GM12878 (cell line): ENCODE results near the gene ZNRF3. TPM values are rescaled to one million over a fixed set of nuclear protein-coding genes. Genes with fewer than 3 reads are reported as not detected.

Source experiments
- ATAC-seq: fragments of 200-7000 bp; cut with Tn5 transposase; 3 replicates; pipeline ENCODE4 v1.9.1; 2020; ENCODE audit warnings: mild to moderate bottlenecking, moderate library complexity
- BruUV-seq: library from RNA; stranded (reverse); fragments of 400-500 nt; replicated peaks from 2 replicates; lab custom pipeline; 2021; lab: Mats Ljungman, UMichigan
- CTCF ChIA-PET: fragments of 300-600 bp; sonication (Branson Sonifier 250); formaldehyde crosslinking; extraction: SDS; loops from one replicate; lab custom pipeline; 2021; ENCODE audit warnings: inconsistent platforms; lab: Yijun Ruan, JAX
- POLR2A ChIA-PET: fragments of 350-600 bp; formaldehyde crosslinking; extraction: SDS; loops from one replicate; lab custom pipeline; 2021; ENCODE audit warnings: inconsistent platforms; lab: Charles Lee
- RAD21 ChIA-PET: fragments of 300-600 bp; sonication (Branson Sonifier 250); formaldehyde crosslinking; loops from one replicate; lab custom pipeline; 2023; ENCODE audit warnings: antibody characterized with exemption; ENCODE audit not compliant: unreplicated experiment; lab: Charles Lee
- SMC1A ChIA-PET: fragments of 300-600 bp; sonication (Branson Sonifier 250); formaldehyde crosslinking; loops from one replicate; lab custom pipeline; 2023; ENCODE audit not compliant: unreplicated experiment, uncharacterized antibody; lab: Charles Lee
- DNase-seq: peaks from one replicate; pipeline ENCODE4 v3.0.0-alpha.2; 2011; ENCODE audit warnings: low read depth, low spot score
- FAIRE-seq: peaks from 3 replicates; lab custom pipeline; 2011; peaks lifted over from hg19 to GRCh38; lab: Jason Lieb, UNC
- H2AFZ ChIP-seq: 2 replicates; pipeline ENCODE4 v1.6.0; 2011; ENCODE audit warnings: low read depth, low read length, control low read depth; ENCODE audit not compliant: control insufficient read depth
- H3K27ac ChIP-seq: 2 replicates; pipeline ENCODE4 v1.5.1; 2011; ENCODE audit warnings: control low read depth; ENCODE audit not compliant: control insufficient read depth, insufficient read depth
- H3K27me3 ChIP-seq, 2 experiments: replicated peaks in 1 of 2; 2 replicates each; pipeline versions ENCODE4 v1.6.0 to v1.6.1; 2011; ENCODE audit warnings: low read length in 1 of 2; ENCODE audit not compliant: control insufficient read depth in 2 of 2, insufficient read depth in 2 of 2
- H3K36me3 ChIP-seq, 2 experiments: 2 replicates each; pipeline ENCODE4 v1.5.1; 2011; ENCODE audit warnings: low read length in 1 of 2; ENCODE audit not compliant: control insufficient read depth in 2 of 2, insufficient read depth in 2 of 2
- H3K4me1 ChIP-seq: 2 replicates; pipeline ENCODE4 v1.6.1; 2011; ENCODE audit warnings: mild to moderate bottlenecking, low read length, moderate library complexity, mixed read lengths; ENCODE audit not compliant: control insufficient read depth, insufficient read depth
- H3K4me2 ChIP-seq: 2 replicates; pipeline ENCODE4 v1.6.0; 2011; ENCODE audit warnings: control low read depth; ENCODE audit not compliant: control insufficient read depth, insufficient read depth
- H3K4me3 ChIP-seq: fragments of 200-600 bp; sonication (generic); 2 replicates; pipeline ENCODE4 v1.5.1; 2016
- H3K79me2 ChIP-seq: 2 replicates; pipeline ENCODE4 v1.6.0; 2011; ENCODE audit warnings: low read length; ENCODE audit not compliant: control insufficient read depth, insufficient read depth
- H3K9ac ChIP-seq: 2 replicates; pipeline ENCODE4 v1.8.0; 2011; ENCODE audit warnings: low read length, control low read depth, mixed read lengths; ENCODE audit not compliant: control insufficient read depth, insufficient read depth
- H3K9me3 ChIP-seq: replicated peaks from 3 replicates; pipeline ENCODE4 v1.5.1; 2011; ENCODE audit warnings: mild to moderate bottlenecking, low read length; ENCODE audit not compliant: control insufficient read depth, insufficient read depth
- H4K20me1 ChIP-seq: 2 replicates; pipeline ENCODE4 v1.6.0; 2011; ENCODE audit not compliant: control insufficient read depth, insufficient read depth
- CHD4 ChIP-seq: fragments of 200-600 bp; sonication (generic); IDR thresholded peaks from 2 replicates; pipeline ENCODE4 v1.6.1; 2016; ENCODE audit warnings: mild to moderate bottlenecking
- EGR1 ChIP-seq, 2 experiments: IDR thresholded peaks; 1 replicate in 1 of 2; 2 replicates in 1 of 2; pipeline ENCODE4 v1.6.1; 2011 to 2012; ENCODE audit warnings: low read depth in 2 of 2, low read length in 2 of 2, borderline replicate concordance in 1 of 2, mild to moderate bottlenecking in 1 of 2, moderate library complexity in 1 of 2
- FOXK2 ChIP-seq: fragments of 450-650 bp; IDR thresholded peaks from 2 replicates; pipeline ENCODE4 v1.6.1; 2017; ENCODE audit warnings: mild to moderate bottlenecking, moderate library complexity
- JUND ChIP-seq: IDR thresholded peaks from 2 replicates; pipeline ENCODE4 v1.6.1; 2012; ENCODE audit warnings: low read depth, mild to moderate bottlenecking, low read length, improper control_type of control experiment, moderate library complexity
- NBN ChIP-seq: fragments of 450-650 bp; IDR thresholded peaks from 2 replicates; pipeline ENCODE4 v1.6.1; 2016
- NR2F1 ChIP-seq: fragments of 450-650 bp; conservative IDR thresholded peaks from 2 replicates; pipeline ENCODE4 v1.6.1; 2017; ENCODE audit warnings: mild to moderate bottlenecking
- RAD51 ChIP-seq: fragments of 450-650 bp; IDR thresholded peaks from 2 replicates; pipeline ENCODE4 v1.6.1; 2016; ENCODE audit warnings: moderate library complexity, mild to moderate bottlenecking, inconsistent platforms
- RB1 ChIP-seq: fragments of 450-650 bp; formaldehyde crosslinking; IDR thresholded peaks from 2 replicates; pipeline ENCODE4 v1.6.1; 2017; ENCODE audit warnings: mild to moderate bottlenecking, borderline replicate concordance
- RUNX3 ChIP-seq: IDR thresholded peaks from 2 replicates; pipeline ENCODE4 v1.6.1; 2012; ENCODE audit warnings: low read length, inconsistent platforms
- SUZ12 ChIP-seq: fragments of 200-600 bp; sonication (generic); IDR thresholded peaks from one replicate; pipeline ENCODE4 v1.6.1; 2018; ENCODE audit warnings: antibody characterized with exemption, mild to moderate bottlenecking; ENCODE audit not compliant: unreplicated experiment
- YY1 ChIP-seq: IDR thresholded peaks from 2 replicates; pipeline ENCODE4 v1.6.1; 2011; ENCODE audit warnings: low read depth, mild to moderate bottlenecking, low read length
- ZNF384 ChIP-seq: IDR thresholded peaks from 2 replicates; pipeline ENCODE4 v1.6.1; 2012; ENCODE audit warnings: low read depth, mild to moderate bottlenecking, low read length, improper control_type of control experiment, borderline replicate concordance
- WGBS: methylation state at CpG from one replicate; pipeline ENCODE4 v1.1.6; 2016; ENCODE audit warnings: low lambda C conversion rate; ENCODE audit not compliant: insufficient replicate concordance, insufficient coverage; ENCODE audit errors: missing lambda C conversion rate; 5-methylcytosine and 5-hydroxymethylcytosine counted together
- in situ Hi-C: fragments of 300-500 bp; cut with MboI; formaldehyde crosslinking; loops from 9 replicates; pipeline ENCODE4 v1.14.3; 2018; ENCODE audit warnings: mixed read lengths
- intact Hi-C: fragments of 100-400 bp; cut with micrococcal nuclease; formaldehyde crosslinking; loops from one replicate; pipeline ENCODE4 v1.14.2; 2022; ENCODE audit not compliant: unreplicated experiment
- polyA plus RNA-seq, 11 experiments: library from polyadenylated mRNA; depleted of rRNA in 4 of 11; unstranded in 6 of 11; stranded (reverse) in 5 of 11; fragments of >200 nt; fragmentation: Nextera tagmentation in 4 of 11; fragmentation: Illumina TruSeq in 1 of 11; extraction: Ambion mirVana in 4 of 11; extraction: Trizol in 1 of 11; gene quantifications; 1 replicate in 1 of 11; 2 replicates in 10 of 11; pipeline versions ENCODE4 v1.2.1 to v1.2.3, GENCODE V29; 2011 to 2016; ENCODE audit warnings: inconsistent platforms in 2 of 11, missing spikeins in 2 of 11, low read depth in 1 of 11
- total RNA-seq, 4 experiments: library from RNA; depleted of rRNA in 3 of 4; stranded (reverse); fragments of >200 nt in 3 of 4; fragmentation: Illumina TruSeq in 1 of 4; extraction: Trizol in 1 of 4; gene quantifications; 2 replicates each; pipeline versions ENCODE4 v1.2.1 to v1.2.3, GENCODE V29; 2013 to 2021
- TF ChIP-seq, protein P1 (sequence below): fragments of 450-650 bp; IDR thresholded peaks from 2 replicates; pipeline ENCODE4 v1.6.1; 2016; ENCODE audit warnings: mild to moderate bottlenecking, moderate library complexity, borderline replicate concordance
- TF ChIP-seq, protein P2 (sequence below): fragments of 450-650 bp; IDR thresholded peaks from 2 replicates; pipeline ENCODE4 v1.6.1; 2016; ENCODE audit warnings: mild to moderate bottlenecking
- TF ChIP-seq, protein P3 (sequence below): IDR thresholded peaks from 2 replicates; pipeline ENCODE4 v1.6.1; 2011; ENCODE audit warnings: mild to moderate bottlenecking, low read depth, low read length, moderate library complexity; ENCODE audit not compliant: insufficient replicate concordance

Gene ZNRF3
- total and polyA plus RNA-seq, 10 of the 15 experiments (the other 5 are each of a cell fraction or from before 2014, with no cell fraction given): 0.05 to 2.4 (median 0.46) TPM

DNA sequence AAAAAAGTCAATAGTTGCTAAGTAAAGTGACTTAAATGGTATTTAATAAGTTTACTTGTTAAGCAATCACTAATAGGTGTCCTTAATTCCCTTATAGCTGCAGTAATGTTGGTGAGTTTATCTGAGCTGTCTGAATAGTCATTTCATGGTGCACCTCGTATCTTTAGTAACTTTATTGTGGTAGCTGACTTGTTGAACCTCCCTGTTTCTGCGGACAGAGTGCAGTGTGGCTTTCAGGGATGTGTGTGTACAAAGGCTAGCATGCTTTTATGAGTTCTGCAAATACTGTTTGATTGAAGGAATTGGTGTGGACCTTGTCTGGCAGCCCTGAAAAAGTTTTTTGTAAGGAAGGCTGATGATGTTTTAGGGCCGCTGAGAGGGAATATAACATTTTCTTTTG is 2.6 kb downstream of the ZNRF3 start:
- DNase-seq (no peak), ATAC-seq (no peak), FAIRE-seq (no peak)
- Histone ChIP-seq H3K4me1 (no peaks in the 10 kb centered on the region), H3K79me2 (no peaks in the 10 kb centered on the region), H2AFZ (no peak overlapping the region), H4K20me1 (no peaks in the 10 kb centered on the region), H3K36me3 (no peaks in the 10 kb centered on the region), H3K4me2 (no peak overlapping the region), H3K27ac (no peak overlapping the region), H3K27me3 (peaks cover 0 to 5% of the 10 kb centered on the region in 2 experiments; a peak in 1 of 4 replicates), H3K9ac (no peak overlapping the region), H3K4me3 (no peak overlapping the region), H3K9me3 (no peaks in the 10 kb centered on the region; the same call in 2 of the 3 replicates)
- BruUV-seq: no TSS peak
- POLR2A ChIA-PET: interaction anchor here (0.7 to 2.0 kb wide), 10 partner anchors 11 to 195 kb away, joined by 3 to 9 read pairs (median 4); no protein-coding TSS in a partner anchor
- intact Hi-C loops: loop anchor here (5.0 kb wide), 1 partner anchor 71 kb away; no protein-coding TSS in a partner anchor
- in situ Hi-C loops: no loop called here
- CTCF ChIA-PET: interaction anchor here (0.8 to 5.6 kb wide), 14 partner anchors 11 to 155 kb away, joined by 3 to 36 read pairs (median 4); no protein-coding TSS in a partner anchor
- WGBS: 40% methylated on average over 3 of the region's 3 CpGs
- SMC1A ChIA-PET: interaction anchor here (0.9 to 4.8 kb wide), 23 partner anchors 9 to 271 kb away, joined by 3 to 48 read pairs (median 5); no protein-coding TSS in a partner anchor
- RAD21 ChIA-PET: interaction anchor here (0.6 to 7.1 kb wide), 11 partner anchors 10 to 317 kb away, joined by 3 to 65 read pairs (median 6); no protein-coding TSS in a partner anchor
- no peak for TF ChIP-seq NR2F1
- TF ChIP-seq, protein P1, sequence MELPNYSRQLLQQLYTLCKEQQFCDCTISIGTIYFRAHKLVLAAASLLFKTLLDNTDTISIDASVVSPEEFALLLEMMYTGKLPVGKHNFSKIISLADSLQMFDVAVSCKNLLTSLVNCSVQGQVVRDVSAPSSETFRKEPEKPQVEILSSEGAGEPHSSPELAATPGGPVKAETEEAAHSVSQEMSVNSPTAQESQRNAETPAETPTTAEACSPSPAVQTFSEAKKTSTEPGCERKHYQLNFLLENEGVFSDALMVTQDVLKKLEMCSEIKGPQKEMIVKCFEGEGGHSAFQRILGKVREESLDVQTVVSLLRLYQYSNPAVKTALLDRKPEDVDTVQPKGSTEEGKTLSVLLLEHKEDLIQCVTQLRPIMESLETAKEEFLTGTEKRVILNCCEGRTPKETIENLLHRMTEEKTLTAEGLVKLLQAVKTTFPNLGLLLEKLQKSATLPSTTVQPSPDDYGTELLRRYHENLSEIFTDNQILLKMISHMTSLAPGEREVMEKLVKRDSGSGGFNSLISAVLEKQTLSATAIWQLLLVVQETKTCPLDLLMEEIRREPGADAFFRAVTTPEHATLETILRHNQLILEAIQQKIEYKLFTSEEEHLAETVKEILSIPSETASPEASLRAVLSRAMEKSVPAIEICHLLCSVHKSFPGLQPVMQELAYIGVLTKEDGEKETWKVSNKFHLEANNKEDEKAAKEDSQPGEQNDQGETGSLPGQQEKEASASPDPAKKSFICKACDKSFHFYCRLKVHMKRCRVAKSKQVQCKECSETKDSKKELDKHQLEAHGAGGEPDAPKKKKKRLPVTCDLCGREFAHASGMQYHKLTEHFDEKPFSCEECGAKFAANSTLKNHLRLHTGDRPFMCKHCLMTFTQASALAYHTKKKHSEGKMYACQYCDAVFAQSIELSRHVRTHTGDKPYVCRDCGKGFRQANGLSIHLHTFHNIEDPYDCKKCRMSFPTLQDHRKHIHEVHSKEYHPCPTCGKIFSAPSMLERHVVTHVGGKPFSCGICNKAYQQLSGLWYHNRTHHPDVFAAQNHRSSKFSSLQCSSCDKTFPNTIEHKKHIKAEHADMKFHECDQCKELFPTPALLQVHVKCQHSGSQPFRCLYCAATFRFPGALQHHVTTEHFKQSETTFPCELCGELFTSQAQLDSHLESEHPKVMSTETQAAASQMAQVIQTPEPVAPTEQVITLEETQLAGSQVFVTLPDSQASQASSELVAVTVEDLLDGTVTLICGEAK: no peak
- TF ChIP-seq RUNX3: no peak
- no peak for TF ChIP-seq YY1
- no peak for TF ChIP-seq ZNF384
- TF ChIP-seq, protein P2, sequence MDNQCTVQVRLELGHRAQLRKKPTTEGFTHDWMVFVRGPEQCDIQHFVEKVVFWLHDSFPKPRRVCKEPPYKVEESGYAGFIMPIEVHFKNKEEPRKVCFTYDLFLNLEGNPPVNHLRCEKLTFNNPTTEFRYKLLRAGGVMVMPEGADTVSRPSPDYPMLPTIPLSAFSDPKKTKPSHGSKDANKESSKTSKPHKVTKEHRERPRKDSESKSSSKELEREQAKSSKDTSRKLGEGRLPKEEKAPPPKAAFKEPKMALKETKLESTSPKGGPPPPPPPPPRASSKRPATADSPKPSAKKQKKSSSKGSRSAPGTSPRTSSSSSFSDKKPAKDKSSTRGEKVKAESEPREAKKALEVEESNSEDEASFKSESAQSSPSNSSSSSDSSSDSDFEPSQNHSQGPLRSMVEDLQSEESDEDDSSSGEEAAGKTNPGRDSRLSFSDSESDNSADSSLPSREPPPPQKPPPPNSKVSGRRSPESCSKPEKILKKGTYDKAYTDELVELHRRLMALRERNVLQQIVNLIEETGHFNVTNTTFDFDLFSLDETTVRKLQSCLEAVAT: no peak
- no peak for TF ChIP-seq CHD4
- TF ChIP-seq RB1: no peak
- TF ChIP-seq JUND: no peak
- TF ChIP-seq, protein P3, sequence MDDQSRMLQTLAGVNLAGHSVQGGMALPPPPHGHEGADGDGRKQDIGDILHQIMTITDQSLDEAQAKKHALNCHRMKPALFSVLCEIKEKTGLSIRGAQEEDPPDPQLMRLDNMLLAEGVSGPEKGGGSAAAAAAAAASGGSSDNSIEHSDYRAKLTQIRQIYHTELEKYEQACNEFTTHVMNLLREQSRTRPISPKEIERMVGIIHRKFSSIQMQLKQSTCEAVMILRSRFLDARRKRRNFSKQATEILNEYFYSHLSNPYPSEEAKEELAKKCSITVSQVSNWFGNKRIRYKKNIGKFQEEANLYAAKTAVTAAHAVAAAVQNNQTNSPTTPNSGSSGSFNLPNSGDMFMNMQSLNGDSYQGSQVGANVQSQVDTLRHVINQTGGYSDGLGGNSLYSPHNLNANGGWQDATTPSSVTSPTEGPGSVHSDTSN: no peak
- TF ChIP-seq NBN: no peak
- TF ChIP-seq RAD51: no peak
- no peak for TF ChIP-seq EGR1 (IDR thresholded peaks at IDR 0.05; ENCODE audit: borderline replicate concordance in 1 of 2, low read depth in 2 of 2, low read length in 2 of 2)
- no peak for TF ChIP-seq FOXK2
- no peak for TF ChIP-seq SUZ12
